ENCODE data around the gene DDX59. TPM values are rescaled to one million over a fixed set of nuclear protein-coding genes. Genes with fewer than 3 reads are reported as not detected.

Gene DDX59
- total and polyA plus RNA-seq, 2 experiments from 2014 or later, result 9.6 to 13.3 TPM

- no peaks in the 10 kb centered on the region for H3K27me3 ChIP-seq
- peaks cover 32% of the 10 kb centered on the region for H3K36me3 ChIP-seq
- H3K4me1 ChIP-seq (ENCODE audit: low read depth), result no peaks in the 10 kb centered on the region
- no peak overlapping the region for H3K4me3 ChIP-seq
- no peak overlapping the region for H3K27ac ChIP-seq
- no peaks in the 10 kb centered on the region for H3K9me3 ChIP-seq (ENCODE audit: low read depth)
- no peak for DNase-seq (ENCODE audit: low read depth in 1 of 2, low spot score in 1 of 2)
- no peak for TF ChIP-seq CTCF (IDR thresholded peaks at IDR 0.05; ENCODE audit: low read depth, low read length)
Observed at GRCh38 chr1:200659269-200659668, 10.4 kb downstream of the DDX59 start.

- no peak overlapping the region for H3K27ac ChIP-seq
- no peaks in the 10 kb centered on the region for H3K9me3 ChIP-seq (ENCODE audit: low read depth)
- no peak for DNase-seq (ENCODE audit: low read depth in 1 of 2, low spot score in 1 of 2)
- no peaks in the 10 kb centered on the region for H3K27me3 ChIP-seq
- H3K36me3 ChIP-seq, result peaks cover 29% of the 10 kb centered on the region
- H3K4me1 ChIP-seq (ENCODE audit: low read depth), result no peaks in the 10 kb centered on the region
- H3K4me3 ChIP-seq, result no peak overlapping the region
- TF ChIP-seq CTCF (IDR thresholded peaks at IDR 0.05; ENCODE audit: low read depth, low read length), result no peak
Observed at GRCh38 chr1:200658037-200658818, 11.5 kb downstream of the DDX59 start.

GRCh38 chr1:200654660-200655059, 15.0 kb downstream of the DDX59 start:
- TF ChIP-seq CTCF (IDR thresholded peaks at IDR 0.05; ENCODE audit: low read depth, low read length), result no peak
- DNase-seq (ENCODE audit: low read depth in 1 of 2, low spot score in 1 of 2), result no peak

GRCh38 chr1:200653022-200653462, 16.7 kb downstream of the DDX59 start:
- no peaks in the 10 kb centered on the region for H3K9me3 ChIP-seq (ENCODE audit: low read depth)
- no peaks in the 10 kb centered on the region for H3K27me3 ChIP-seq
- H3K4me3 ChIP-seq, result no peak overlapping the region
- H3K27ac ChIP-seq, result no peak overlapping the region
- TF ChIP-seq CTCF (IDR thresholded peaks at IDR 0.05; ENCODE audit: low read depth, low read length), result no peak
- H3K36me3 ChIP-seq, result peaks cover 27% of the 10 kb centered on the region
- H3K4me1 ChIP-seq (ENCODE audit: low read depth), result no peaks in the 10 kb centered on the region
- DNase-seq (ENCODE audit: low read depth in 1 of 2, low spot score in 1 of 2), result peak in 1 of 2 donors; percentile 7

More at GRCh38 chr1:200654660-200655059, 15.0 kb downstream of the DDX59 start:
- H3K36me3 ChIP-seq, result peaks cover 23% of the 10 kb centered on the region
- H3K27ac ChIP-seq, result no peak overlapping the region
- no peak overlapping the region for H3K4me3 ChIP-seq
- H3K27me3 ChIP-seq, result no peaks in the 10 kb centered on the region
- no peaks in the 10 kb centered on the region for H3K9me3 ChIP-seq (ENCODE audit: low read depth)
- no peaks in the 10 kb centered on the region for H3K4me1 ChIP-seq (ENCODE audit: low read depth)

GRCh38 chr1:200652378-200652777, 17.3 kb downstream of the DDX59 start:
- no peaks in the 10 kb centered on the region for H3K9me3 ChIP-seq (ENCODE audit: low read depth)
- TF ChIP-seq CTCF (IDR thresholded peaks at IDR 0.05; ENCODE audit: low read depth, low read length), result no peak
- no peaks in the 10 kb centered on the region for H3K4me1 ChIP-seq (ENCODE audit: low read depth)
- no peaks in the 10 kb centered on the region for H3K27me3 ChIP-seq
- H3K4me3 ChIP-seq, result no peak overlapping the region
- DNase-seq (ENCODE audit: low read depth in 1 of 2, low spot score in 1 of 2), result no peak
- no peak overlapping the region for H3K27ac ChIP-seq
- peaks cover 26% of the 10 kb centered on the region for H3K36me3 ChIP-seq

All from cardiac muscle cell (in vitro differentiated cells and primary cell).